ENCODE data around the gene L3MBTL2.

The L3MBTL2 gene

DNA sequence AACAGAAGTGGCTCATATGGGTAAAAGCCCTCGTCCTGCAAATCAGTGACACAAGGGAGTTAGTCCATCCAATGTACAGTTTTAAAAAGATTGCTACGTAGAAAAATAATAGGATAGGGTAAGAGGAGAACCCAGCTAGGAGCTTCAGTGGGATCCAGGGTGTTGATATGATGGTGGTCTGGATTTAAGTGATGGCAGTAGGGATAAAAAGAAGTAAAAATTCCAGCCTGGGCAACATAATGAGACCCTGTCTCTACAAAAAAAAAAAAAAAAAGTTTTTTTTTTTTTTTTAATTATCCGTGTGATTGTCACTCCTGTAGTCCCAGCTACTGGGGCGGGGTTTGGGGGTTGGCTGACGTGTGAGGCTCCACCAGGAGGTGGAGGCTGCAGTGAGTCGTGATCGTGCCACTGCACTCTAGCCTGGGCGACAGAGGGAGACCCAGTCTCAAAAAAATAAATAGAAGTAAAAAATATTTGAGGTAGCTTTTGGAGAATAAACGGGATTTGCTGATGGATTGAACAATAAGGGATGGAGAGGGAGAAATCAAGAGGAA lies 7.0 kb upstream of the L3MBTL2 start:
- POLR2A ChIA-PET = interaction anchor here (1.2 to 1.3 kb wide), 2 partner anchors 176 to 248 kb away, joined by 5 read pairs; partner anchors contain the start of gene TOB2
- CTCF ChIA-PET = interaction anchor here (0.9 kb wide), 1 partner anchor 16 kb away, joined by 3 read pairs; no protein-coding TSS in a partner anchor
- no peak for DNase-seq (ENCODE audit: extremely low spot score)
- TF ChIP-seq FOXA1 (IDR thresholded peaks at IDR 0.05) (no peak), NFRKB (IDR thresholded peaks at IDR 0.05) (no peak), ZNF384 (IDR thresholded peaks at IDR 0.05) (peak; percentile 62), ELF4 (IDR thresholded peaks at IDR 0.05) (no peak), L3MBTL2 (conservative IDR thresholded peaks at IDR 0.05) (no peak)
- TF ChIP-seq, protein P1, sequence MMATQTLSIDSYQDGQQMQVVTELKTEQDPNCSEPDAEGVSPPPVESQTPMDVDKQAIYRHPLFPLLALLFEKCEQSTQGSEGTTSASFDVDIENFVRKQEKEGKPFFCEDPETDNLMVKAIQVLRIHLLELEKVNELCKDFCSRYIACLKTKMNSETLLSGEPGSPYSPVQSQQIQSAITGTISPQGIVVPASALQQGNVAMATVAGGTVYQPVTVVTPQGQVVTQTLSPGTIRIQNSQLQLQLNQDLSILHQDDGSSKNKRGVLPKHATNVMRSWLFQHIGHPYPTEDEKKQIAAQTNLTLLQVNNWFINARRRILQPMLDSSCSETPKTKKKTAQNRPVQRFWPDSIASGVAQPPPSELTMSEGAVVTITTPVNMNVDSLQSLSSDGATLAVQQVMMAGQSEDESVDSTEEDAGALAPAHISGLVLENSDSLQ (IDR thresholded peaks at IDR 0.05) = peak; percentile 20; the same call in 1 of the 2 replicates

DNA sequence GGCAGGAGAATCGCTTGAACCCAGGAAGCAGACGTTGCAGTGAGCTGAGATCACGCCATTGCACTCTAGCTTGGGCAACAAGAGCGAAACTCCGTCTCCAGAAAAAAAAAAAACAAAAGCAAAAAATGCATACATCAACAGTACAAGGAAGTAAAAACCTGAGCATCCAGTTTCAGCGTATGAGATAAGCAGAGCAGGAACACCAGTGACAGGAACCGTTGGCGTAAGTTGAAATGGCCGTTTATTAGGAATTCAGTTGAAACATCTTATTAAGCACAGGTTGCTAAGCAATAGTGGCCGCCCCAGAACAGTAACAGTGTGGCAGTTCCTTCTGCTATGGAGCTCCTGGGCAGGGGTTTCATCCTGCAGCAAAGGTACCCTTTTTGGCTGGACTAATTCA lies 4.0 kb upstream of the L3MBTL2 start:
- CTCF ChIA-PET = no interaction called here
- TF ChIP-seq HDGF (IDR thresholded peaks at IDR 0.05; ENCODE audit: borderline replicate concordance) (no peak), FOXA1 (IDR thresholded peaks at IDR 0.05) (no peak), BHLHE40 (IDR thresholded peaks at IDR 0.05; ENCODE audit: borderline replicate concordance) (no peak), ARNT (IDR thresholded peaks at IDR 0.05) (no peak), ZNF384 (IDR thresholded peaks at IDR 0.05) (no peak), FOXK2 (IDR thresholded peaks at IDR 0.05) (no peak), L3MBTL2 (conservative IDR thresholded peaks at IDR 0.05) (no peak), TARDBP (IDR thresholded peaks at IDR 0.05) (no peak), CTBP1 (IDR thresholded peaks at IDR 0.05; ENCODE audit: borderline replicate concordance) (no peak), SUZ12 (IDR thresholded peaks at IDR 0.05) (no peak), SP1 (IDR thresholded peaks at IDR 0.05) (no peak), NFRKB (IDR thresholded peaks at IDR 0.05) (no peak), ELF4 (IDR thresholded peaks at IDR 0.05) (no peak), LEF1 (IDR thresholded peaks at IDR 0.05; ENCODE audit: borderline replicate concordance) (no peak), FOXM1 (IDR thresholded peaks at IDR 0.05; ENCODE audit: borderline replicate concordance) (no peak)
- TF ChIP-seq, protein P1 (IDR thresholded peaks at IDR 0.05) = no peak
- no peak for DNase-seq (ENCODE audit: extremely low spot score)
- POLR2A ChIA-PET = no interaction called here

DNA sequence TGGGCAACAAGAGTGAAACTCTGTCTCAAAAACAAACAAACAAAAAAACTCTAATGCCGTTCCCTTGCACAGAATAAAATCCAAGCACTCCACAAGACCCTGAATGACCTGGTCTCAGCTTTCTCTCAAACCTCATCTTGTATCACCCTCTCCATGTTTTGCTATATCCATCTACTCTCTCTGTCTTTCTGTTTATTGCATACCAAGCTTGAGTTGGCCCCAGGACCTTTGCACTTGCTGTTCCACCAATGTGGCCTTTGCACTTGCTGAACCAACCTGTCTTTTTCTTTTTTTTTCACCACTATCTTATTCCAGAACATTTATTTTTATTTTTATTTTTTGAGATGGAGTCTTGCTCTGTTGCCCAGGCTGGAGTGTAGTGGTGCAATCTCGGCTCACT lies 2.0 kb upstream of the L3MBTL2 start:
- POLR2A ChIA-PET = no interaction called here
- no peak for TF ChIP-seq FOXA1 (IDR thresholded peaks at IDR 0.05)
- TF ChIP-seq ELF4 (IDR thresholded peaks at IDR 0.05) = no peak
- TF ChIP-seq HDGF (IDR thresholded peaks at IDR 0.05; ENCODE audit: borderline replicate concordance) = no peak
- TF ChIP-seq FOXM1 (IDR thresholded peaks at IDR 0.05; ENCODE audit: borderline replicate concordance) = no peak
- TF ChIP-seq, protein P1 (IDR thresholded peaks at IDR 0.05) = no peak
- TF ChIP-seq ZNF384 (IDR thresholded peaks at IDR 0.05) = no peak
- no peak for TF ChIP-seq NFRKB (IDR thresholded peaks at IDR 0.05)
- DNase-seq (ENCODE audit: extremely low spot score) = no peak
- CTCF ChIA-PET = no interaction called here

DNA sequence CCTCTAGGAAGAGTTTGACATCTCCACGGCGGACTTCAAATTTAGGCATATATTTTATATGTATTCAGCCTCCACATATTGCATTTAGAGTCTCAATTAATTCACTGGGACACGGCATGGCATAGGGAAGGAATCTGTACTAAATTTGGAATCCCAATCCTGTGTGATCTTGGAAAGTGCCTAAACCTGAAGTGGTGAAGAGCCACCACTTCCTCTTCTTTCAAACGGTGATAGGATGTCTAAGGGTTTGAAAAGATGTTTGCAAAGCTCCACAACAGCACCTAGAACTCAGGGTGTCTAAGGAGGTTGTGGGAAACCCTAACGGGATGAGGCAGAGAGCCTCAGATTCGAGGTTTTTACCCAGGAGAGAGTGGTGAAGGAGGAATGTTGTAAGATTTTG lies 1.0 kb upstream of the L3MBTL2 start:
- no peak for TF ChIP-seq ELF4 (IDR thresholded peaks at IDR 0.05)
- no peak for TF ChIP-seq SP1 (IDR thresholded peaks at IDR 0.05)
- POLR2A ChIA-PET = no interaction called here
- CTCF ChIA-PET = no interaction called here
- no peak for DNase-seq (ENCODE audit: extremely low spot score)

DNA sequence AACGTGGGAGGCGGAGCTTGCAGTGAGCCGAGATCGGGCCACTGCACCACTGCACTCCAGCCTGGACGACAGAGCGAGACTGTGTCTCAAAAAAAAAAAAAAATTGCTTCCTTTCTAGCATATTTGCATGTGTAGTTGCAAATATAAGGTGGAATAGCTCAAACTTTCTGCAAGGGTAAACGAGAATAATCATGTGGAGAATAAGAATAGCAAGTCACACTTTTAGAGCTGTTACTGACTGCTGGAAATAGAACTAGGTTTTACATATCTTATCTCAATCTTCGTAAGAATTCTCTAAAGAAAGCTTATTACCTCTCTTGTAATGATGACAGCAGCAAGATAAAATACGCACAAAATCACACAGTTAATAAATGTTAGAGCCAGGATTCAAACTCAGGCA lies 1.6 kb downstream of the L3MBTL2 start:
- CTCF ChIA-PET = no interaction called here
- POLR2A ChIA-PET = no interaction called here
- DNase-seq (ENCODE audit: extremely low spot score) = no peak
- no peak for TF ChIP-seq FOXM1 (IDR thresholded peaks at IDR 0.05; ENCODE audit: borderline replicate concordance)

DNA sequence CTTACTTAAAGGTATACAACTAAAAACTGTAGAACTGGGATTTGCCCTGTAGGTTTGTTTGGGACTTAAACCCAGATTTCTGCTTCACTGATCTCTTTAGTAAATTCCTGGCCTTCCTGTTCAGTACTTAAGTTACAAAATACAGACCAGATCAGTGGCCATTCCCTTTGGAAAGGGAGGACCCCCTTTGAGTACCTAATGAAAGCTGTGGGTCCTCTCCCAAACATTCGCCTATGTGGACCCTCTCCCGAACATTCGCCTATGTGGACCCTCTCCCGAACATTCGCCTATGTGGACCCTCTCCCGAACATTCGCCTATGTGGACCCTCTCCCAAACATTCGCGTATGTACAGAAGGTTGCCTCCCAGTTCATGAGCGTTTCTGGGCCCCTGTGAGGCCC lies 10.3 kb downstream of the L3MBTL2 start:
- ChIA-PET POLR2A (no interaction called here), CTCF (no interaction called here)
- TF ChIP-seq FOXM1 (IDR thresholded peaks at IDR 0.05; ENCODE audit: borderline replicate concordance) (no peak), ZNF384 (IDR thresholded peaks at IDR 0.05) (no peak), SUZ12 (IDR thresholded peaks at IDR 0.05) (no peak), FOXK2 (IDR thresholded peaks at IDR 0.05) (no peak), L3MBTL2 (conservative IDR thresholded peaks at IDR 0.05) (no peak), ELF4 (IDR thresholded peaks at IDR 0.05) (no peak), NFRKB (IDR thresholded peaks at IDR 0.05) (no peak)
- TF ChIP-seq, protein P1 (IDR thresholded peaks at IDR 0.05) = no peak
- DNase-seq (ENCODE audit: extremely low spot score) = no peak

DNA sequence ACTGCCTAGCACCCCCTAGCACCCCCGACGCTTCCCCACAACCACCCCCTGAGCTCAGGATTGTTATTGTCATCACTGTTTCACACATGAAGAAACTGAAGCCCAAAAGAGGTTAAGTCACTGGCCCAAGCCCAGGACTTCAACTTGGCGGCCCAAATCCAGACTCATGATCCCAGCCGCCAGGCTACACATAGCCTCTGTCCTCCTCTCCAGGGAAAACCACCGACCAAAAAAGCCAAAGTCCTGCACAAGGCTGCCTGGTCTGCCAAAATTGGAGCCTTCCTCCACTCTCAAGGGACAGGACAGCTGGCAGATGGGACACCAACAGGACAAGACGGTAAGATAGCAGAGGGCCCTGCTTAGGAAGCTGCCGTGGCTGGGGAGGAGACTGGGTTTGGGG lies 10.8 kb downstream of the L3MBTL2 start:
- ChIA-PET POLR2A (no interaction called here), CTCF (no interaction called here)
- TF ChIP-seq ARNT (IDR thresholded peaks at IDR 0.05) = no peak
- no peak for TF ChIP-seq FOXA1 (IDR thresholded peaks at IDR 0.05)
- TF ChIP-seq FOXK2 (IDR thresholded peaks at IDR 0.05) = no peak
- TF ChIP-seq SUZ12 (IDR thresholded peaks at IDR 0.05) = no peak
- no peak for TF ChIP-seq L3MBTL2 (conservative IDR thresholded peaks at IDR 0.05)
- DNase-seq (ENCODE audit: extremely low spot score) = no peak
